PFSK-1 (cell line): ENCODE data around the gene PHACTR3.

Experiments
- FOXP2 ChIP-seq: optimal IDR thresholded peaks from 2 replicates; pipeline ENCODE3; 2011; ENCODE audit warnings: borderline replicate concordance, control low read depth, inconsistent platforms; ENCODE audit not compliant: insufficient read depth; ENCODE audit errors: extremely low read length, extremely low read depth
- POLR2AphosphoS5 ChIP-seq: IDR thresholded peaks from 2 replicates; pipeline ENCODE4 v1.6.1; 2012; ENCODE audit warnings: low read depth, mild to moderate bottlenecking, control low read depth, low read length, moderate library complexity
- REST ChIP-seq, 2 experiments: IDR thresholded peaks; 2 replicates each; pipeline versions ENCODE4 v1.6.1 to v1.8.0; 2011 to 2012; ENCODE audit warnings: low read depth in 2 of 2, low read length in 2 of 2, control low read depth in 1 of 2, inconsistent platforms in 1 of 2, mild to moderate bottlenecking in 1 of 2, moderate library complexity in 1 of 2; ENCODE audit not compliant: insufficient read depth in 1 of 2
- SIN3A ChIP-seq: IDR thresholded peaks from 2 replicates; pipeline ENCODE4 v1.6.1; 2012; ENCODE audit warnings: mild to moderate bottlenecking, low read length, moderate library complexity, borderline replicate concordance; ENCODE audit not compliant: insufficient read depth
- TAF1 ChIP-seq: IDR thresholded peaks from 2 replicates; pipeline ENCODE4 v1.6.1; 2012; ENCODE audit warnings: low read length, control low read depth, borderline replicate concordance; ENCODE audit not compliant: insufficient read depth

- TF ChIP-seq SIN3A, result no peak
- TF ChIP-seq TAF1, result no peak
- TF ChIP-seq POLR2AphosphoS5, result no peak
- TF ChIP-seq REST (IDR thresholded peaks at IDR 0.05; ENCODE audit: insufficient read depth in 1 of 2, low read depth in 2 of 2, low read length in 2 of 2), result no peak
- TF ChIP-seq FOXP2, result no peak
These were observed 16.6 kb downstream of the PHACTR3 start for GRCh38 chr20:59620860-59621505.
